Skeletal muscle tissue (tissue), 4 donors: Measurements from ENCODE around the gene TENM4. TPM values are rescaled to one million over a fixed set of nuclear protein-coding genes. Genes with fewer than 3 reads are reported as not detected.

ENCODE experiments used
- H3K27ac ChIP-seq: one replicate; pipeline ENCODE4 v1.7.0; 2013; ENCODE audit warnings: mild to moderate bottlenecking, low read depth, low read length, inconsistent platforms
- H3K27me3 ChIP-seq, 3 donors: one replicate each; pipeline ENCODE4 v1.7.0; 2013; ENCODE audit warnings: low read length in 3 of 3; ENCODE audit not compliant: control insufficient read depth in 3 of 3, insufficient read depth in 3 of 3
- H3K36me3 ChIP-seq, 3 donors: one replicate each; pipeline ENCODE4 v1.7.0; 2013; ENCODE audit warnings: low read length in 3 of 3; ENCODE audit not compliant: control insufficient read depth in 3 of 3, insufficient read depth in 3 of 3
- H3K4me1 ChIP-seq, 3 donors: one replicate each; pipeline ENCODE4 v1.7.0; 2013; ENCODE audit warnings: low read length in 3 of 3, mild to moderate bottlenecking in 3 of 3; ENCODE audit not compliant: control insufficient read depth in 3 of 3, insufficient read depth in 3 of 3
- H3K4me3 ChIP-seq, 3 donors: one replicate each; pipeline ENCODE4 v1.7.0; 2013; ENCODE audit warnings: low read length in 3 of 3
- H3K9ac ChIP-seq, 3 donors: one replicate each; pipeline ENCODE4 v1.7.0; 2013; ENCODE audit warnings: low read length in 3 of 3, mild to moderate bottlenecking in 3 of 3, moderate library complexity in 2 of 3, low read depth in 1 of 3
- H3K9me3 ChIP-seq, 3 donors: one replicate each; pipeline ENCODE4 v1.7.0; 2013; ENCODE audit warnings: low read length in 3 of 3; ENCODE audit not compliant: control insufficient read depth in 3 of 3
- total RNA-seq: library from RNA; depleted of rRNA; stranded (reverse); fragments of >200 nt; gene quantifications from one replicate; pipeline ENCODE4 v1.2.3, GENCODE V29; 2014
- donor health status: Osteomylitis.

The TENM4 gene
- total RNA-seq, 1 donor from 2014 or later, result 18.3 TPM

DNA sequence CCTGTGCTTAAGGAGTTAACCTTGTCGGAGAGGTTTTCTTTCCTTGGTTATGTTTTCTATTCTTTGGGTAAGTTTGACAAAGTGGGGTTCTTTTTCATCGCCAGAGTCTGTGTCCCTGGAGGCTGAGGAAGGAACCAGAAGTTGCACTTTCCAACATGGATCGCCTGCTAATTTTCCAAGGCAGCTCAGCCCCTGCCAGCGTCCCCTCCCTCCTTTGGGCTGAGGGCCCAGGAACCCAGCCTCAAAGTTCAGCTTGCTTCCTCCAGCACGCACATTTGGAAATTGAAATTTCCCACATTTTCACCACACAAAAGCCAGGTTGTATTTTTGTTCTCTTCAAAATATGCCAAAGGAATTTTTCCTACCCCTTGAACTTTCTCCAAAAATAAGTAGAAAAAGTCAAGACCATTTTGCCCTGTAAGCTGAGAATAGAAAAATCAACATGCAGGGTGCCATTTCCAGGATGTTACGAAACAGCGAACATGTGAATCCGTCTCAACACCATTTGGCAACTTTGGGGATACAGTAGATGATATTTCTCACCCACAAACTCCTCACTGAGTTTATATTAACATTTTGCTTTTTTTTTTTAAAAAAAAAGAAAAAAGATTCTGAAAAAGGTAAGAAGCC lies 343.5 kb downstream of the TENM4 start:
- Histone ChIP-seq H3K9me3 (no peaks in the 10 kb centered on the region), H3K36me3 (no peaks in the 10 kb centered on the region), H3K4me1 (peaks cover 0 to 12% (median 3%) of the 10 kb centered on the region in 3 donors), H3K27ac (no peak overlapping the region), H3K27me3 (peaks cover 0 to 6% (median 4%) of the 10 kb centered on the region in 3 donors), H3K9ac (no peak overlapping the region), H3K4me3 (no peak overlapping the region)

DNA sequence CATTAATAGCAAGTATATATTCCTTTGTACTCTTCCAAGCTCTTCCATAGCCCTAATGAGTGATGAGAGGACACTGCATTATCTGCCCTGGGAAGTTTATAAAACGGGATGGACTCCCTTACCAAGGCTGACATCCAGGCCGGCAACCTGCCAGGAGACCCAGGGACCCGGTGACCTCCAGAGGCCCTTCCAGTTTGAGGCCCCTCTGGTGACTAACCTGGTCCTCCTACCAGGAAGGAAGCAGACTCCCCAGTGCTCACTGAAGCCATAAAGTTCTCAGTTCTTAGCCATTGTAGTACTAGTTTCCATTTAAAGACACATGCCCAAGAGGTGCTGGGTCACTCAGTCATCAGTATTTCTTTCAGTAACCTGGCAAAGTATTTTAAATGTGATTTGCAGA lies 345.4 kb downstream of the TENM4 start:
- no peak overlapping the region for H3K9ac ChIP-seq
- H3K27ac ChIP-seq, result no peak overlapping the region
- H3K27me3 ChIP-seq, result peaks cover 0 to 4% (median 4%) of the 10 kb centered on the region in 3 donors
- no peak overlapping the region for H3K4me3 ChIP-seq
- H3K9me3 ChIP-seq, result no peaks in the 10 kb centered on the region
- no peaks in the 10 kb centered on the region for H3K36me3 ChIP-seq
- H3K4me1 ChIP-seq, result peaks cover 0 to 7% (median 5%) of the 10 kb centered on the region in 3 donors

DNA sequence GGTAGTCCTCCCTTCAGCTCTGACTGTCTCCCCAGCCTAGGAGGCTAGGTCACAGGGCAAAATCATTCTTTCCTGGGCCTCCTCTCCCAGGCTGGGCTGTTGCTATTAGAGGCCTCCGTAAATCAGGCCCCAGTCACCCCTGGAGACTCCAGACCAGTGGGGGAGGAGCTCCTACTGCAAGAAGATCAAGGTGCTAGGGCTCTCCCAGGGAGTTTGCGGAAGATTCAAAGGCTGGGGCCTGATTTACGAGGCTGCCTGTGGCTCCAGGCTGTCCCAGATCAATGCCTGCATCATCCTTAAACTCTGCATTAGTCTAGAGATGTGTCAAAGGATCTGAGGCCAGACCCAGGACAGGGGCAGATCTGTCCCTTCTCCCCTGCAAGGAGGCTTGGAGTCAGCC lies 346.2 kb downstream of the TENM4 start:
- H3K9ac ChIP-seq, result no peak overlapping the region
- H3K27ac ChIP-seq, result no peak overlapping the region
- peaks cover 0 to 7% (median 5%) of the 10 kb centered on the region in 3 donors for H3K4me1 ChIP-seq
- H3K4me3 ChIP-seq, result no peak overlapping the region
- peaks cover 0 to 4% (median 0%) of the 10 kb centered on the region in 3 donors for H3K27me3 ChIP-seq
- no peaks in the 10 kb centered on the region for H3K9me3 ChIP-seq
- no peaks in the 10 kb centered on the region for H3K36me3 ChIP-seq

DNA sequence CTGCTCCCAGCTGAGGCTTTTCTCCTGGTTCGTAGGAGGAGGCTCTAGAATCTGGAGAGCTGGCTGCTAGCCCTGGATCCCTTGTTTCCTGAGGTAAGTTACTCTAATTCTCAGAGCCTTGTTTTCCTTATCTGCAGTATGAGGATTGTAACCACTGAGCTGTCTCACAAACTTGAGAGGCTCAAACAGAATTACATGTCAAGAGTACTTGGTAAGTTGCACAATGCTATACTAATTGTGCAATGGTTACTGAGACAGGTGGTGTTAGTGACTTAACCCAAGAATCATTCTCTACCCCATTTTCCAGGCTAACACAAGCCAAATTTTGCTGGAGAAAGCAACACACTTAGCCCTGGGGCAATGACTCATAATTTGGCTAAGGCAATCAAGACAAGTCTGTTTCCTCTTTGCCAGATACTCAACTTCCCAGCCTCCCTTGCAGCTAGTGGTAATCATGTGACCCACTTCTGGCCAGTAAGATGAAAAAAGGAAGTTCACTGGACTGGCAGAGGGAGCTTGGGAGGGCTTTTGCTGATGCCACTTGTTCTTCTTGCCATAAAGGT lies 348.0 kb downstream of the TENM4 start:
- H3K4me1 ChIP-seq, result peaks cover 3 to 5% (median 4%) of the 10 kb centered on the region in 3 donors
- no peak overlapping the region for H3K9ac ChIP-seq
- no peaks in the 10 kb centered on the region for H3K9me3 ChIP-seq
- no peaks in the 10 kb centered on the region for H3K36me3 ChIP-seq
- H3K4me3 ChIP-seq, result no peak overlapping the region
- H3K27ac ChIP-seq, result no peak overlapping the region
- H3K27me3 ChIP-seq, result no peaks in the 10 kb centered on the region

DNA sequence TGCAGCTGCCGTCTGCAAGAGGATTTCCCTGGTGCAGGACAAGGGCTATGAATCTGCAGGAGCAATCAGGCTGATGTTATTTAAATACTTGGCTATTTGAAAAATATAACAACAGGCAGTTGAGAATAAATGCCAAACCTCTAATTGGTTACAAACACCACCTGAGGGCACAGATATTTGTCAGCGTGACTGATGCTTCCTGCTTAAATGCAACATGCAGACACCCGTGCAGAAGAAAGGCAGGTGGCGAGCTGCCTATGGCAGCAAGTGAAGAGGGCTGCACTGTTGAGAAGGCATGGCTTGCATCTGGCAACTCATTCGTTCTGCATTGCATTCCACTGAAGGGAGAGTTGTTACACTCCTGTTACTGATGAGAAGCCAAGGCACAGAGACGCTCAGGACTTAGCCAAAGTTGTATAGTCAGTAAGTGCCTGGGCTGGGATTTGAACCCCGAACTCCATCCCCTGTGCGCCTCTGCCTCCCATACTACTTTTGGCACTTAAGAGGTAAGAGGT lies 350.6 kb downstream of the TENM4 start:
- H3K4me1 ChIP-seq, result peaks cover 14 to 22% (median 22%) of the 10 kb centered on the region in 3 donors
- H3K4me3 ChIP-seq, result no peak overlapping the region
- H3K9me3 ChIP-seq, result no peaks in the 10 kb centered on the region
- H3K27ac ChIP-seq, result no peak overlapping the region
- no peaks in the 10 kb centered on the region for H3K36me3 ChIP-seq
- no peaks in the 10 kb centered on the region for H3K27me3 ChIP-seq
- no peak overlapping the region for H3K9ac ChIP-seq

DNA sequence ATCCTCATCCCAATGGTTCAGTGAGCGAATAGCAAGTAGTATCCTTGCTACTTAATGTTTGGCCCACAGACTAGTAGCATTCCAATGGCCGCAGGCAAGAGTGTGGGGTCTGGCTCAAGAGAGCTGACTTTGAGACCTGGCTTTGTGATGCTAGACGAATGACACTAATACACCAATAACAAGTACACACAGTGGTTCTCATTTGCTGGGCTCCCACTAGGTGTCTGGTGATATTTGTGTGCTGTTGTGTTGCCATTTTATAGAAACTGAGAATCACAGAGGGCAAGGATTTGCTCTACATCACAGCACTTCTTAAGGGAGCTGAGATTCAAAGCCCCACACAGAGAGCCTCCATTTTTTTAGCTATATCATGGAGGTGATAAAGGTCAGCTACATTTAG lies 351.2 kb downstream of the TENM4 start:
- Histone ChIP-seq H3K4me3 (no peak overlapping the region), H3K36me3 (no peaks in the 10 kb centered on the region), H3K9ac (no peak overlapping the region), H3K27me3 (no peaks in the 10 kb centered on the region), H3K9me3 (no peaks in the 10 kb centered on the region), H3K27ac (no peak overlapping the region), H3K4me1 (peaks cover 14 to 22% (median 22%) of the 10 kb centered on the region in 3 donors)

DNA sequence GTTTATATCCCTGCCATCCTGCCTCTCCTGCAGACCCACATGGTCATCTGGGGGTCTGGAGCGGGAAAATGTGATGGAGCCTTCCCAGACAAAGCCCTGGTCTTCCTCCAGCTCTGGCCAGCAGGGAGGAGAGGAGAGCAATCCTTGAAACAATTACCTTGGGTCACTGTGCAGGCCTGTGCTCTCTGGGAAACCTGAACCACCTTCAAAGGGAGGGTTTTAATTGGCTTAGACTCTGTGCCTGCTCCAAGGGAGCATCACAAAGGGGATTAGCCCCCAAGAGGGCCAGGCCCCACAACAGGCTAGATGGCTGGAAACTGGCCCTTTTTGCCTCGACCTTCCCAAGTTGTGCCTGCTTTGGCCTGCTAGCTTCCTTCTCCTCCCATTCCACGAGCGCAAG lies 351.9 kb downstream of the TENM4 start:
- H3K4me3 ChIP-seq, result no peak overlapping the region
- peaks cover 14 to 22% (median 22%) of the 10 kb centered on the region in 3 donors for H3K4me1 ChIP-seq
- no peaks in the 10 kb centered on the region for H3K9me3 ChIP-seq
- H3K27me3 ChIP-seq, result no peaks in the 10 kb centered on the region
- H3K9ac ChIP-seq, result no peak overlapping the region
- H3K27ac ChIP-seq, result no peak overlapping the region
- no peaks in the 10 kb centered on the region for H3K36me3 ChIP-seq

DNA sequence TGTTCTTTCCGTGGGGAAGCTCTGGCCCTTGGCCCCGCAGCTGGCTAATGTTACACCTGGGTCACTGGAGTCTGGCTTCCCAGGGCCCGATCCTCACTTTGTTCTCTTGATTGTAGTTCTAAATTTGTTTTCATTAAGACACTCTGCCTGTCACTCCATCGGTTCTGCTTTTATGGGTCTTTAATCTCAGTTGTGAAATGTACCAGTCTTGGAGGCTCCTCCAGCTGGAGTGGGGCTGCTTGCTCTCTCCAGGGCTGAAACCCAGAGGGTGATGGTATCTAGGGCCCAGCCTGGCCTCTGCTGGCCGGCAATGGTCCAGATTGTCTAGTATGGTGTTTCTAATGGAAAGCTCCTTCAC lies 352.9 kb downstream of the TENM4 start:
- H3K9me3 ChIP-seq, result no peaks in the 10 kb centered on the region
- no peak overlapping the region for H3K27ac ChIP-seq
- peaks cover 14 to 22% (median 22%) of the 10 kb centered on the region in 3 donors for H3K4me1 ChIP-seq
- no peaks in the 10 kb centered on the region for H3K36me3 ChIP-seq
- no peaks in the 10 kb centered on the region for H3K27me3 ChIP-seq
- H3K9ac ChIP-seq, result no peak overlapping the region
- H3K4me3 ChIP-seq, result no peak overlapping the region

DNA sequence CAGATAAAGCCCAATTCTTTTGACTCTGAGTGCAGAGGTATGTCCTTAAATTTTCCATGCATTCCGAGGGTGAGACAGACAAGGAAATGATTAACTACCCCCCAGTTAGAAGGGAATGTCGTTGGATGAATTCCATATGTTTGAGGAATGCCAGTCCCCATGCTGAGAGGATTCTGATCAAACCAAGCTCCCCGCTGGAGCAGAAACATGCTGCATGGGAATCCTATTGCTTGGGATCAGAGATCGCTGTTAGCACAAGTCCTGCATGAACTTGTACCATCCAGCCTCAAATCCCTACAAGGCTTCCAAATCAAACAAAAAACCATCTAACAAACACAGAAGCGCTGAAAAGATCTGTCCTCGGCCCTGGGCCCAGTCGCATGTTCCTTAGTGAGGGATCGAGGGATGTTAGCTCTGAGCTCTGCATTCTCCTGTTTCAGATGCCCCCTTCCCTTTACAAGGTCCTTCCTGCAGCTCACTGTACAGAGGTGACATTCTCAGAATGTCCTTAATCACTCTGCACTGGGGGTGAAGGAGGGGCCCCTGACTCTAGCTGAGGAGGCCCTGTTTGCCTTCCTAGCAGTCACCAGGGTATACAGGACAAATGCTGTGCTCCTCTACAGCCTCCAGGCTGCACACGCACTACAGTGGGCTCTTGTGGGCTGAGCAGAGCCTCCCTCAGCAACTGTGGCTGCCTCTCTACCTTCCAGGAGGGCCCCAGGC lies 353.4 kb downstream of the TENM4 start:
- H3K27ac ChIP-seq, result no peak overlapping the region
- no peak overlapping the region for H3K4me3 ChIP-seq
- no peaks in the 10 kb centered on the region for H3K36me3 ChIP-seq
- no peaks in the 10 kb centered on the region for H3K9me3 ChIP-seq
- peak overlapping the region in 1 of 3 donors; percentile 16 for H3K9ac ChIP-seq
- H3K4me1 ChIP-seq, result peaks cover 14 to 22% (median 22%) of the 10 kb centered on the region in 3 donors
- no peaks in the 10 kb centered on the region for H3K27me3 ChIP-seq

DNA sequence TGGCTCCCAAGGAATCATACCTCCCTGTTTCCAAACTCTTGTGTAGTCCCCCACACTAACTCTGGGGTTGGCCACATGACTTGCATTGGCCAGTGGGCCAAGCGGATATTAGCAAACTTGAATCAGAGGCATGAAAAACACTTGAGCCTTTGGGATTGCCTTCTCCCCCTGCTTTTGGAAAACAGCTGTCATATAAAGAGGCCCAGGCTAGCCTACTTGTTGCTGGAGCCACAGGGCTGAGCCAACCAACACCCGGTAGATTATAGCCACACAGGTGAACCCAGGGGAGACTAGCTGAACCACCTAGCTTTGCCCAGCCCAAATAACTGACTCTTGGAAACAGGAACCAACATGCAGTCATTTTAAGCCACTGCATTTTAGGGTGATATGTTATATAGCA lies 354.8 kb downstream of the TENM4 start:
- Histone ChIP-seq H3K27me3 (no peaks in the 10 kb centered on the region), H3K9me3 (no peaks in the 10 kb centered on the region), H3K36me3 (no peaks in the 10 kb centered on the region), H3K27ac (no peak overlapping the region), H3K4me3 (peak overlapping the region in 1 of 3 donors; percentile 22), H3K9ac (no peak overlapping the region), H3K4me1 (peaks cover 14 to 22% (median 19%) of the 10 kb centered on the region in 3 donors)
